GM19452 (cell line): ENCODE measurements around the gene POT1.

Experiments used
- ATAC-seq: cut with Tn5 transposase; IDR thresholded peaks from one replicate; pipeline ENCODE4 v1.9.1; 2021; ENCODE audit not compliant: unreplicated experiment

The POT1 gene

GRCh38 chr7:124912972-124913371 lies 16.7 kb downstream of the POT1 start:
- no peak for ATAC-seq

GRCh38 chr7:124909808-124910207 lies 19.8 kb downstream of the POT1 start:
- ATAC-seq = no peak

GRCh38 chr7:124908259-124908658 lies 21.4 kb downstream of the POT1 start:
- no peak for ATAC-seq

GRCh38 chr7:124907490-124907889 lies 22.1 kb downstream of the POT1 start:
- ATAC-seq = no peak

GRCh38 chr7:124898531-124898930 lies 31.1 kb downstream of the POT1 start:
- ATAC-seq = no peak

- ATAC-seq = no peak
Observed at GRCh38 chr7:124896001-124896400, 33.6 kb downstream of the POT1 start.

- peak; percentile 72 for ATAC-seq
Observed at GRCh38 chr7:124893140-124893827, 36.3 kb downstream of the POT1 start.

- no peak for ATAC-seq
Observed at GRCh38 chr7:124887247-124887646, 42.4 kb downstream of the POT1 start.

GRCh38 chr7:124881981-124882380 lies 47.6 kb downstream of the POT1 start:
- ATAC-seq = no peak

- no peak for ATAC-seq
Observed at GRCh38 chr7:124879771-124880170, 49.9 kb downstream of the POT1 start.

- no peak for ATAC-seq
Observed at GRCh38 chr7:124879103-124879502, 50.5 kb downstream of the POT1 start.

- ATAC-seq = no peak
Observed at GRCh38 chr7:124874644-124875163, 54.9 kb downstream of the POT1 start.

GRCh38 chr7:124857672-124858235 lies 71.9 kb downstream of the POT1 start:
- ATAC-seq = no peak

GRCh38 chr7:124856299-124856888 lies 73.2 kb downstream of the POT1 start:
- ATAC-seq = peak; percentile 78

GRCh38 chr7:124843336-124843735 lies 86.3 kb downstream of the POT1 start:
- no peak for ATAC-seq

- no peak for ATAC-seq
Observed at GRCh38 chr7:124840435-124840834, 89.2 kb downstream of the POT1 start.

- ATAC-seq = no peak
Observed at GRCh38 chr7:124839687-124840086, 89.9 kb downstream of the POT1 start.

- no peak for ATAC-seq
Observed at GRCh38 chr7:124836173-124836572, 93.5 kb downstream of the POT1 start.

GRCh38 chr7:124818807-124819206 lies 110.8 kb downstream of the POT1 start:
- ATAC-seq = no peak

GRCh38 chr7:124813994-124814798 lies 115.4 kb downstream of the POT1 start:
- no peak for ATAC-seq

- ATAC-seq = no peak
Observed at GRCh38 chr7:124812764-124813163, 116.9 kb downstream of the POT1 start.
